A549 treated with DMSO at 1 μM for 4 hours (cell line): Measurements from ENCODE around the gene LNP1. TPM values are rescaled to one million over a fixed set of nuclear protein-coding genes. Genes with fewer than 3 reads are reported as not detected.

Experiments
- total RNA-seq: library from RNA; stranded (reverse); fragments of 200-300 nt; extraction: Qiagen RNA extraction; gene quantifications from 5 replicates; pipeline ENCODE4 v1.2.3, GENCODE V29; 2022; ENCODE audit warnings: low read depth

Gene LNP1, protein sequence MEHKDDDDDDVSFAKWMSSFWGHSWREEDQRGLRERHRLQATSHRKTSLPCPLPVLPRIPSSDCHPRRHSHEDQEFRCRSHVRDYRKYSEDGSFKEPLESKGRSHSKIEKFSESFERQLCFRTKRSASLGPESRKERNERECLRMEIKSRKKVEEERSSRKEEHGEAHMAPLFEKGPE
- 0.78 to 1.1 TPM (median 0.82 TPM) in 5 replicates for total RNA-seq

GRCh38 chr3:100400780-100401673, at the start of gene LNP1, which contains the start of gene TOMM70:
LNP1 (plus strand) TSS chr3:100401539; CDS start chr3:100429730, 28,191 bp downstream.
TOMM70 (minus strand) TSS chr3:100401089; CDS start chr3:100400949, 140 bp downstream.

DNA sequence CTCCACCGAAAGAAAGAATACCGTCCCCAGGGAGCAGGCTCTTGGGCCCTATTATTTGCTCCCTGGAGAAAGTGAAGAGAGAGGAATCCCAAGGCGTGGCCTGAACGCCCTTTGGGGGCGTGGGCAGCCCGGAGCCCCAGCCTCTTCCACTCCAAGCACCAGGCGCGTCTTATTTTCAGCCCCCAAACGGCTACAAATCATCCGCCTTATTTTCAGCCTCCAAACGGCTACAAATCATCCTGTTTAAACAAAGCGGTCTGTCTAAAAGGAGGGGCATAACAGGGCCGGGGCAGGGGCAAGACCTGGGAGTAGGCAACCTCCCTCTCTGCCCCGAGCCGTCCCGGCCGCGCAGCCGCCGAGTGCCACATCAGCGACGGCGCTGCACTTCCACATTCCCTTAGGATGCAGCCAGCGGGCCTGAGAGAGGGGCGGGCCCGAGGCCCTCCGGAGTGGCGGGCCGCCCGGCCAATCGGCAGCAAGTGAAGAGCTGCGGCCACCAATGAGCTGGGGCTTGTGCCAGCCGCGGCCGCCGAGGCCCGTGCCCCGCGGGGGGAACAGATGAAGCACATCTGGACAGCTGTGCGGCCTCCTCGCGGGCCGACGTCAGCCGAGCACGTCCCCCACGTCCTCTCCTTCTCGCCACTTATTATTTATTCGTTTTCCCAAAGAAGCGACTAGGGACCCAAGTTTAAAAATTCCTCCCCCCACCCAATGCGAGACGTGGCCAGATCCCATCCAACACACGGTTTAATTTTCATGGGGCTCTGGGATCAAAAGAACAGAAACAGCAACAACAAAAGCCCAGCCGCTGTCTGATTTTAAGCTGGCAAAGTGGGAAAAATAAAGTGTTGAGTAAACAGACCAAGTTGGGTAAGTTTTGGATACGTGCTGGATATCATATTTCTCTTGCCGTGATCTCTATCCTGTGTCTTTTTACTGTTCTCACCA, 91.0 kb downstream of the LNP1 start, which contains the start of gene TMEM45A:
TMEM45A (plus strand) TSS at position 561 of the 948 bp plus-strand sequence. CDS start 62,593 bp downstream, outside the sequence.

Other genes with a start within 250 kb of the LNP1 start
- 12.0 to 17.4 TPM (median 14.0 TPM) in 5 replicates for gene TBC1D23, start 140.5 kb upstream of the LNP1 start, total RNA-seq
- gene NIT2, start 66.8 kb upstream of the LNP1 start, total RNA-seq = 75.0 to 96.6 TPM (median 87.2 TPM) in 5 replicates
- gene TOMM70, start 450 bp upstream of the LNP1 start, total RNA-seq = 51.0 to 60.1 TPM (median 55.2 TPM) in 5 replicates
- 2.4 to 3.0 TPM (median 2.7 TPM) in 5 replicates for gene TMEM45A, start 91.1 kb downstream of the LNP1 start, total RNA-seq
- gene ADGRG7, start 208.1 kb downstream of the LNP1 start, total RNA-seq = not detected in 5 replicates